ENCODE results near the gene CELSR1. TPM values are rescaled to one million over a fixed set of nuclear protein-coding genes. Genes with fewer than 3 reads are reported as not detected.

CELSR1 gene
- total RNA-seq, 1 donor from 2014 or later: 5.1 TPM

DNA sequence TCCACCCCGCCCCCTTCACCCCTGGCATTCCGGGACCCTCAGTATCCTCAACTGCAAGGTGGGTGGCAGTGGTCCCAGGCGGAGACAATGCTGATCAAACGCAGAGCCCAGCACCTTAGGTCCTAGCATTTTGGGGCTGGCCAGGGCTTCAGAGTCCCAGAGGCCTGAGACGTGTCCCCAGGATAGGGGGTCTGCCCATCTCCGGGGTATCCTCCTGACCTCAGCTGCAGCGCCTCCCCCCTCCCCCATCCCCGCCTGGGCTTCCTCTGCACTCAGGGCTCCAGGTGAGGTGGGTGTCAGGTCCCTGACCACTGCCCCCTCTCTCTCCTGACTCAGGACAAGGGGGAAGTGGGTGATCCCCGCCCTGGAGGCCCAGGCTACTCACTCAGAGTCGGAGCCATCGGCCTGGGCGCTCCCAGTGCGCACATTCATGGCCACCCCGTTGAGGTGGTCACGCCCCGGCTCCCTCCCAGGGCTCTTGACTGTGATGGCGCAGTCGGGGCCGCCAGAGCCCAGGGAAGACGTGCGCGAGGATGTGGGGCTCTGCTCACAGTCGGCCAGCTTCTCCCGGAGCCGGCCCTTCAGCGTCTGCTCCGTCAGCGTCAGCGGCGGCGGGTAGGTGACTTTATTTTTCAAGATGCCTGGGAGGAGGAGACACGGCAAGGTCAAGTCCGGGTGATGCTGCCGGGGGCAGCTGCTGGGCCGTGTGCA lies 173.7 kb downstream of the CELSR1 start:
- Mint-ChIP-seq H3K36me3 (ENCODE audit: low read depth) (peaks cover 5% of the 10 kb centered on the region), H3K27me3 (ENCODE audit: low read depth) (no peaks in the 10 kb centered on the region), H3K4me1 (no peaks in the 10 kb centered on the region), H3K4me3 (no peak overlapping the region), H3K9me3 (no peaks in the 10 kb centered on the region), H3K27ac (ENCODE audit: unreplicated experiment) (no peak overlapping the region)
- TF ChIP-seq, protein P1, sequence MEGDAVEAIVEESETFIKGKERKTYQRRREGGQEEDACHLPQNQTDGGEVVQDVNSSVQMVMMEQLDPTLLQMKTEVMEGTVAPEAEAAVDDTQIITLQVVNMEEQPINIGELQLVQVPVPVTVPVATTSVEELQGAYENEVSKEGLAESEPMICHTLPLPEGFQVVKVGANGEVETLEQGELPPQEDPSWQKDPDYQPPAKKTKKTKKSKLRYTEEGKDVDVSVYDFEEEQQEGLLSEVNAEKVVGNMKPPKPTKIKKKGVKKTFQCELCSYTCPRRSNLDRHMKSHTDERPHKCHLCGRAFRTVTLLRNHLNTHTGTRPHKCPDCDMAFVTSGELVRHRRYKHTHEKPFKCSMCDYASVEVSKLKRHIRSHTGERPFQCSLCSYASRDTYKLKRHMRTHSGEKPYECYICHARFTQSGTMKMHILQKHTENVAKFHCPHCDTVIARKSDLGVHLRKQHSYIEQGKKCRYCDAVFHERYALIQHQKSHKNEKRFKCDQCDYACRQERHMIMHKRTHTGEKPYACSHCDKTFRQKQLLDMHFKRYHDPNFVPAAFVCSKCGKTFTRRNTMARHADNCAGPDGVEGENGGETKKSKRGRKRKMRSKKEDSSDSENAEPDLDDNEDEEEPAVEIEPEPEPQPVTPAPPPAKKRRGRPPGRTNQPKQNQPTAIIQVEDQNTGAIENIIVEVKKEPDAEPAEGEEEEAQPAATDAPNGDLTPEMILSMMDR (conservative IDR thresholded peaks at IDR 0.05): no peak
- DNase-seq (ENCODE audit: low read depth, low spot score): no peak

DNA sequence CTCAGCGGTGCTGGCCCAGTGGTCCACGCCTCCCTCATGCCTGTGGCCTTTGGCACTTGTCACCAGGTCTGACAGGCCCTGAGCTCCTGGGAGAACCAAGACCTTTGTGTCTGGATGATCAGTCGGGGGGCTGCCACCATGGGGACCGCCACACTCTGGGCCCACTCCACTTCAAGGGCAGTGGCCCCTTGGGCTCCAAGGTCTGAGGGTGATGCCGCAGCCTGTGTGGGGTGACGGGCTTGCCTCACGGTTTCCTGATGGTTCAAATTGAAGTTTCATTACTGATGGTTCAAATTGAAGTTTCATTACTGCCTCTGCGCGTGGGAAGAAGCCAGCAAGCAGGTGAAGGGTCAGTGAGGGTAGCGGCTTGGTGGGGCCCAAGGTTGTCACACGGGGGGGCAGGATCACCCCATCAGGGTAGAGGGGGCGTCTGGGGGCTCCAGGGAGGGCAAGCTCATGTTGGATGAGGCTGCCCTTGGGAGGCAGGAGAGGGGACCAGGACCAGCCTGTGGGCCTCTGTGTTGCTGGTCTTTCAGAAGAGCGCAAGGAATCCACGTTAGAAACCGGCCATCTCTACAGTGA lies 174.4 kb downstream of the CELSR1 start:
- Mint-ChIP-seq H3K27ac (ENCODE audit: unreplicated experiment) (no peak overlapping the region), H3K4me1 (no peaks in the 10 kb centered on the region), H3K9me3 (no peaks in the 10 kb centered on the region), H3K36me3 (ENCODE audit: low read depth) (peaks cover 5% of the 10 kb centered on the region), H3K27me3 (ENCODE audit: low read depth) (no peaks in the 10 kb centered on the region), H3K4me3 (no peak overlapping the region)
- TF ChIP-seq, protein P1 (conservative IDR thresholded peaks at IDR 0.05): no peak
- DNase-seq (ENCODE audit: low read depth, low spot score): no peak

DNA sequence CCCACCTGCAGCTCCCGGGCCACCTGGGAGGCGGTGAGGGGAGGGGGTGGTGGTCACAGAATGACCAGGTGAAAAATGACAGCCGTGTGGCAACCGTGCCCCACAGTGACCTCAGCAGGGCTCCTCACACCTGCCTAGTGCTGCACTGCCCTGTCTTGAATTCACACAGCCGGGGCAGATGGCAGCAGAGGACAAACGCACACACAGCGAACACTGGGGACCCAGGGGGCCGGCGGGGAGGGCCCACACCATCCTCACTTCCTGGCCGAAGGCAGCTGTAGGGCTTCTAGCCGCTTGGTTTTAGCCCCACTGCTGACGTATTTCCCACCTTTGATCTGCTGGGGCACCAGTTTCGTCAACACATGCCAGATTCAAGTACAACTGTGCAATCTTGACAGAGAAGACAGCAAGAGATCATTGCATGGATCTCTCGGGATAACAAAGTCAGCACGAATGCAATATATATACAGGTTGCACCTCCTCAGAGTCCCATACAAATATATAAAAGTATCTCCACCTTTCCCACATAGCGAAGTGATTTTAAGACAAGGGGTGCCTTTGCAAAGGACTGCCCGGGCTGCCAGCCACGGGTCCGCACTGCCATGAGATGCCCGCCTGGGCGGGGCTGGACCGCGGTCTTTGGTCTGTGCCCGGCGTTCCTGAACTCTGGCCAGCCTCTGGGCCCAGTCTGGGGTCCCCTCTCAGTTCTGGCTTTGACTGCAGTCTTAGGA lies 175.1 kb downstream of the CELSR1 start:
- DNase-seq (ENCODE audit: low read depth, low spot score): no peak
- H3K4me1 Mint-ChIP-seq: no peaks in the 10 kb centered on the region
- H3K36me3 Mint-ChIP-seq (ENCODE audit: low read depth): peaks cover 5% of the 10 kb centered on the region
- TF ChIP-seq, protein P1 (conservative IDR thresholded peaks at IDR 0.05): no peak
- no peak overlapping the region for H3K4me3 Mint-ChIP-seq
- no peaks in the 10 kb centered on the region for H3K27me3 Mint-ChIP-seq (ENCODE audit: low read depth)
- no peaks in the 10 kb centered on the region for H3K9me3 Mint-ChIP-seq
- H3K27ac Mint-ChIP-seq (ENCODE audit: unreplicated experiment): no peak overlapping the region

DNA sequence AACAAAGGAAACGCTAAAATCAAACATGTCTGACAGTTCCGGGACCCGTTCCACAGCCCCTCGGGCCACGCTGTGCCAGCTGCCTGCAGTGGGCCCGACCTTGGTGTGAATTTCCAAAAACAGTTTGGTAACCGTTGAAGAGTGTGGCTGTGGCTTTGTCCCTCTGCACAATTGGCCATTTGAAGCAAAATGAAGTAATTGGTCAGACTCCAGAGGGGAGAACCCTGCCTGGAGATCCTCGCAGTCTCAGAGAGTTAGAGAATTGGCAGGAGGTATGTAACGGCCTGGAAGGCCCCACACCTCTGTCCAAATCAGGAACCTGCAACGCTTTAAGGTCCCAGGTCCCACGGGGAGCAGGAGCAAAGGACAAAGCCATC lies 175.6 kb downstream of the CELSR1 start:
- peaks cover 5% of the 10 kb centered on the region for H3K36me3 Mint-ChIP-seq (ENCODE audit: low read depth)
- H3K9me3 Mint-ChIP-seq: no peaks in the 10 kb centered on the region
- H3K27me3 Mint-ChIP-seq (ENCODE audit: low read depth): no peaks in the 10 kb centered on the region
- H3K4me3 Mint-ChIP-seq: no peak overlapping the region
- H3K27ac Mint-ChIP-seq (ENCODE audit: unreplicated experiment): no peak overlapping the region
- no peak for DNase-seq (ENCODE audit: low read depth, low spot score)
- TF ChIP-seq, protein P1 (conservative IDR thresholded peaks at IDR 0.05): no peak
- H3K4me1 Mint-ChIP-seq: no peaks in the 10 kb centered on the region

DNA sequence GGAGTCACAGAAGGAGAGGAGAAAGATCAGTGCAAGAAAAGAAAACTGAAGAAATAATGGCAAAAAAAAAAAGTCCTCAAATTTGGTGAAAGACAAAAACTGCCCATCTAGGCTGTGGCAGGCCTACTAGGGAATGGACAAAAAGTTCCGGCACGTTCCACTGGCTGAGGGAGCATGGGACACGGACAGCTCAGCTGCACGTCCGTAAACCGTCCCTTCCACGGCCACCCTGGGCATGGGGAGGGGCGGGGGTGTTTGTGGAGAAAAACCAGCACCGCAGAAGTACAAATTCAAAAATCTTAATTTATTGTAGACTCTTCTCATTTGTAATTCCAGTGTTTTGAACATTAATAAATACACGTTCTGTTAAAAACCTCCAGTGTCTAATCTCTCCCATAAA lies 176.5 kb downstream of the CELSR1 start:
- Mint-ChIP-seq H3K27ac (ENCODE audit: unreplicated experiment) (no peak overlapping the region), H3K27me3 (ENCODE audit: low read depth) (no peaks in the 10 kb centered on the region), H3K4me1 (no peaks in the 10 kb centered on the region), H3K9me3 (no peaks in the 10 kb centered on the region), H3K4me3 (no peak overlapping the region), H3K36me3 (ENCODE audit: low read depth) (peaks cover 5% of the 10 kb centered on the region)
- TF ChIP-seq, protein P1 (conservative IDR thresholded peaks at IDR 0.05): no peak
- DNase-seq (ENCODE audit: low read depth, low spot score): no peak

All from neural crest cell (in vitro differentiated cells).